NT2/D1 (cell line): ENCODE measurements around the gene PRG3.
A peak's percentile ranks its signal among the peaks of the same experiment; 100 is the strongest.

Experiments used
- DNase-seq: peaks from one replicate; pipeline ENCODE4 v3.0.0-alpha.2; 2011; ENCODE audit warnings: low read depth, low spot score
- H3K27me3 ChIP-seq: 2 replicates; pipeline ENCODE4 v1.6.0; 2011; ENCODE audit warnings: mild to moderate bottlenecking; ENCODE audit not compliant: insufficient read length, insufficient read depth
- H3K36me3 ChIP-seq: 2 replicates; pipeline ENCODE4 v1.6.1; 2011; ENCODE audit warnings: mild to moderate bottlenecking, low read length, mixed read lengths; ENCODE audit not compliant: insufficient read depth, insufficient read length
- H3K4me1 ChIP-seq: 2 replicates; pipeline ENCODE4 v1.5.1; 2011; ENCODE audit not compliant: insufficient read depth, insufficient read length
- H3K4me3 ChIP-seq: 2 replicates; pipeline ENCODE4 v1.5.1; 2011; ENCODE audit warnings: low read depth; ENCODE audit not compliant: insufficient read length
- H3K9ac ChIP-seq: 2 replicates; pipeline ENCODE4 v1.6.0; 2011; ENCODE audit warnings: low read depth; ENCODE audit not compliant: insufficient read length
- H3K9me3 ChIP-seq: 2 replicates; pipeline ENCODE4 v1.5.1; 2011; ENCODE audit warnings: mild to moderate bottlenecking, low read length; ENCODE audit not compliant: insufficient read depth
- SUZ12 ChIP-seq: IDR thresholded peaks from 2 replicates; pipeline ENCODE4 v1.6.1; 2011; ENCODE audit not compliant: insufficient read length, insufficient read depth; ENCODE audit errors: extremely low read depth
- YY1 ChIP-seq: IDR thresholded peaks from 2 replicates; pipeline ENCODE4 v1.6.1; 2011; ENCODE audit not compliant: insufficient read length, insufficient read depth
- ZNF274 ChIP-seq: IDR thresholded peaks from 2 replicates; pipeline ENCODE4 v1.6.1; 2011; ENCODE audit warnings: mild to moderate bottlenecking, low read depth, low read length

Gene PRG3

DNA sequence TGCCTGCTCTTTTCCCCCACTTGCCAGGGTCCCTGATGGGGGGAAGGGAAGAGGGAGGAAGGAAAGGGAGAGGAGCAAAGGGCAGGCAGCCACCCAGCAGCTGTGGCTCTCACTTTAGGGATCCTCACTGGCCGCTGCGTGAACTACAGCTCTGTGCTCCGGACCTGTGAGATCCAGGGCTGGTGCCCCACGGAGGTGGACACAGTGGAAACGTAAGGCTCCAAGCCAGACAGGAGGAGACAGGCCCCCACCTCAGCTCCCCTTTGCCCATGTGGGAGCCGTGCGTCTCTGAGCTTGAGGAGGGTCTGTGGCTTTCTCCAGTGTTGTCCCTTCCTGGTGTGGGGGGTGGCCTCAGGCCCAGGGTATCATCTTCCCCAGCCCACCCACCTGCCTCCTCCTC lies 32.9 kb downstream of the PRG3 start:
- Histone ChIP-seq H3K4me1 (peaks cover 23% of the 10 kb centered on the region), H3K36me3 (no peaks in the 10 kb centered on the region), H3K9me3 (peaks cover 13% of the 10 kb centered on the region), H3K27me3 (peaks cover 10% of the 10 kb centered on the region), H3K4me3 (no peak overlapping the region), H3K9ac (peak overlapping the region; percentile 8)
- TF ChIP-seq YY1 (no peak), SUZ12 (no peak), ZNF274 (no peak)
- no peak for DNase-seq

- Histone ChIP-seq H3K27me3 (peaks cover 10% of the 10 kb centered on the region), H3K9ac (no peak overlapping the region), H3K9me3 (peaks cover 13% of the 10 kb centered on the region), H3K4me3 (no peak overlapping the region), H3K36me3 (no peaks in the 10 kb centered on the region), H3K4me1 (peaks cover 20% of the 10 kb centered on the region)
- TF ChIP-seq YY1 (no peak), SUZ12 (no peak), ZNF274 (no peak)
- DNase-seq, result no peak
Observed at GRCh38 chr11:57347336-57347735, 33.6 kb downstream of the PRG3 start.

DNA sequence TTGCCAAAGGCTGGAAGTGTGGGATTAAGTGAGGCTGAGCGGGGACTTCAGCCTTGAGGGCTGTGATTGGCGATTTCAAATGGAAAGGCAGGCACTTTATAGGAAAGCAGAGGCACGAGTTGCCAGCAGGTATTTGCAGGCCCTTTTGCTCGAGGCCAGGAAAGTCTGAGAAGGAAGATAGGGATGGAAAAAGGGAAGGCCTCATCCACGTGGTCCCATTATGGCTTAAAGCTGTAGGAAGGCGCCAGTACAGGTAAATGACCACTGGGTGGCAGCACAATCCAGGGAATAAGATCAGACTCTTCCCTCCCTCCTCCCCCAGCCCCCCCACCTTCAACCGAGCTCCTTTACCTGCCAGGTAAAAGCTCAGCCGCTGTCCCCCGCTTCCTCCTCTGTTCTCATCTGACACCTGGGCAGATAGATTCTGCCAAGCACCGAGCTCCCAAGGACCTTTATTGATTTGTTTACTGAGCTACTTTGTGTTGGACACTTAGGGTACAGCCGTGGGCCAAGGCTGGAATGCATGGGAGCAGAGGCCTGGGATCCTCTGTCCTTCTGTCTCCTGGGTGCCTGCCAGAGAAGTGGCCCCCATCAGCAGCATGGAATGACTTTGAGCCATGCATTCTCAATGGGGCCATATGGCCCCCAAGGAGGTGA lies 35.3 kb downstream of the PRG3 start:
- Histone ChIP-seq H3K4me1 (peaks cover 20% of the 10 kb centered on the region), H3K9me3 (no peaks in the 10 kb centered on the region), H3K9ac (no peak overlapping the region), H3K27me3 (peaks cover 10% of the 10 kb centered on the region), H3K36me3 (no peaks in the 10 kb centered on the region), H3K4me3 (no peak overlapping the region)
- peak; percentile 79 for DNase-seq
- TF ChIP-seq YY1, result no peak
- TF ChIP-seq ZNF274, result no peak
- no peak for TF ChIP-seq SUZ12

DNA sequence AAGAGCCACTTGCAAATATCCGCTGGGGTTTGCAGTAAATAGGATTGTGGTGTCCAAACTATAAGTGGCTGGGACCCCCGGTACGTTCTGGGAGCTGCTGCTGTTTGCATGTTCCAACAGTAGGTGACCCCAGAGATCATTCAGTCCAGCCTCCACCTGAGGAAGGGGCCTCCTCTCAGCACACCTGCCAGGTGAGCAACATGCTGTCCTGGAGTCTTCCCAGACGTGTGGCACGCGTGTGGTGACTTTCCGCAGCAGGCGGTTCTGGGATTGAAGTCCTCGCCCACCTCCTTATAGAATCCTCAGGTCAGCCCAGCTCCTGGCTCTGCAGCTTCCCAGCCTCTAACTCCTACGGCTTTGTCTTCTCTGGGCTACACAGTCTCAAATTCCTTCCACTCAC lies 36.1 kb downstream of the PRG3 start:
- Histone ChIP-seq H3K27me3 (peaks cover 10% of the 10 kb centered on the region), H3K36me3 (no peaks in the 10 kb centered on the region), H3K9ac (no peak overlapping the region), H3K4me3 (no peak overlapping the region), H3K9me3 (no peaks in the 10 kb centered on the region), H3K4me1 (peaks cover 27% of the 10 kb centered on the region)
- no peak for DNase-seq
- TF ChIP-seq YY1, result no peak
- no peak for TF ChIP-seq SUZ12
- no peak for TF ChIP-seq ZNF274

DNA sequence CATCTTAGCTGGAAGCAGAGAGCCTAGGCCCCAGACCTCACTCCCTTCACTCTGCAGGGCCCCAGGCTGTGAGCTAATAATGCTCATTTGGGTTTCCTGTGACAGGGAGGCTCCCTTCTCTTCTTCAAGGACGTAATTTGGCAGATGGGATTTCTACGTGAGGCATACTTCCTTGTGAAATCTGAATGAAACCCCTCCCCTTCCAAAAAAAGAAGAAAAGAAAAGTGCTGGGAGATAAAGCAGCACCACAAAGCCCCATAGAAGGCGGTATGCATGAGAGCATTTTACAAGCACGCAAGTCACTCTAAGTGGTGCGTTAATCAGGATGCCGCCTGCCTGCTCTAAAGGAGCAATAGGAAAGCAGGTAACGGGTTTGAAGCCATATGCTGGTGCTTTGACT lies 37.1 kb downstream of the PRG3 start:
- peak overlapping the region; percentile 50 for H3K9ac ChIP-seq
- H3K27me3 ChIP-seq, result peaks cover 10% of the 10 kb centered on the region
- H3K4me1 ChIP-seq, result peaks cover 33% of the 10 kb centered on the region
- no peaks in the 10 kb centered on the region for H3K9me3 ChIP-seq
- TF ChIP-seq SUZ12 (no peak), ZNF274 (no peak), YY1 (no peak)
- no peaks in the 10 kb centered on the region for H3K36me3 ChIP-seq
- H3K4me3 ChIP-seq, result no peak overlapping the region
- DNase-seq, result no peak

- TF ChIP-seq ZNF274 (no peak), SUZ12 (no peak), YY1 (no peak)
- no peaks in the 10 kb centered on the region for H3K9me3 ChIP-seq
- peaks cover 8% of the 10 kb centered on the region for H3K27me3 ChIP-seq
- no peaks in the 10 kb centered on the region for H3K36me3 ChIP-seq
- H3K9ac ChIP-seq, result no peak overlapping the region
- H3K4me3 ChIP-seq, result no peak overlapping the region
- peaks cover 34% of the 10 kb centered on the region for H3K4me1 ChIP-seq
- DNase-seq, result no peak
Observed at GRCh38 chr11:57342702-57343101, 38.2 kb downstream of the PRG3 start.

DNA sequence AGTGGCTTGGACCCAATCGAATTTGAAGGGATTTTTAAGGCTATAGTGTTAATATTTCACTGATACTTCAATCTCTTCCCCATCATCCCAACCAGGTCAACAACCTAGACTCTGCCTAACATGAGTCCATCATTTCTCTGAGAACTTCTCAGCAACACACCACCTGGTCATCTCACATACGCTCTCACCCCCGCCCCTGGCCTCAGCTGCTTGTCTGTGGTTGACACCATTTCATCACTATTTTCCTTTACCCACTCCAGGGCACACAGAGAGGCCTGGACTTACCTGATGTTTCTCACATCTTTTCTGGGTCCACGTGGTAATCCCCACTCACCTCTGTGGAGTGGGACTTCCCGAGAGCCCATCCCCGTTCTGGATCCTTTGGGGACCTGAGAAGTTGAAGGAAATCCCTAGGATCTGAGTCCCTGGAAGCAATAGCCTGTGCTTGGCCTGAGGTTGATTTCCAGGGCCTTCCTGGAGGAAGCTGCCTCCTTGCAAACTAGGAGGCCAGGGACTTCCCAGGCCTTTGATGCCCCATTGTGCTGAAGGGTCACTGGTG lies 39.6 kb downstream of the PRG3 start:
- no peak for DNase-seq
- Histone ChIP-seq H3K4me1 (peaks cover 34% of the 10 kb centered on the region), H3K27me3 (no peaks in the 10 kb centered on the region), H3K4me3 (no peak overlapping the region), H3K36me3 (no peaks in the 10 kb centered on the region), H3K9ac (no peak overlapping the region), H3K9me3 (no peaks in the 10 kb centered on the region)
- TF ChIP-seq SUZ12 (no peak), YY1 (no peak), ZNF274 (no peak)
